ENCODE results near the gene SCYL2.
"Not testable (repeated sequence)": the region's sequence is repeated elsewhere in the genome, so short reads cannot be mapped to it uniquely, and the experiment has no call there.

SCYL2 gene

GRCh38 chr12:100295764-100296555 lies 29.0 kb downstream of the SCYL2 start:
- no peak overlapping the region for H3K27ac ChIP-seq
- TF ChIP-seq CTCF (IDR thresholded peaks at IDR 0.05) = no peak
- no peaks in the 10 kb centered on the region for H3K27me3 ChIP-seq
- H3K36me3 ChIP-seq = peaks cover 46% of the 10 kb centered on the region
- no peak overlapping the region for H3K4me3 ChIP-seq (ENCODE audit: low read depth in 1 of 2, low read length in 1 of 2)
- no peaks in the 10 kb centered on the region for H3K9me3 ChIP-seq
- no peaks in the 10 kb centered on the region for H3K4me1 ChIP-seq (ENCODE audit: control insufficient read depth in 1 of 2, insufficient read depth in 1 of 2, low read depth in 1 of 2, low read length in 1 of 2)

- no peak for TF ChIP-seq CTCF (IDR thresholded peaks at IDR 0.05)
- Histone ChIP-seq H3K36me3 (peaks cover 43% of the 10 kb centered on the region), H3K4me1 (ENCODE audit: control insufficient read depth in 1 of 2, insufficient read depth in 1 of 2, low read depth in 1 of 2, low read length in 1 of 2) (no peaks in the 10 kb centered on the region), H3K4me3 (ENCODE audit: low read depth in 1 of 2, low read length in 1 of 2) (no peak overlapping the region), H3K27ac (no peak overlapping the region), H3K27me3 (no peaks in the 10 kb centered on the region), H3K9me3 (no peaks in the 10 kb centered on the region)
These were observed 35.1 kb downstream of the SCYL2 start for GRCh38 chr12:100302081-100302480.

GRCh38 chr12:100303831-100304230 lies 36.9 kb downstream of the SCYL2 start:
- Histone ChIP-seq H3K27me3 (no peaks in the 10 kb centered on the region), H3K4me3 (ENCODE audit: low read depth in 1 of 2, low read length in 1 of 2) (no peak overlapping the region), H3K27ac (no peak overlapping the region), H3K9me3 (no peaks in the 10 kb centered on the region), H3K4me1 (ENCODE audit: control insufficient read depth in 1 of 2, insufficient read depth in 1 of 2, low read depth in 1 of 2, low read length in 1 of 2) (no peaks in the 10 kb centered on the region), H3K36me3 (peaks cover 32% of the 10 kb centered on the region)
- no peak for TF ChIP-seq CTCF (IDR thresholded peaks at IDR 0.05)

- not testable (repeated sequence) for H3K9me3 ChIP-seq; H3K27me3 ChIP-seq; H3K4me1 ChIP-seq (ENCODE audit: control insufficient read depth in 1 of 2, insufficient read depth in 1 of 2, low read depth in 1 of 2, low read length in 1 of 2); H3K27ac ChIP-seq; H3K4me3 ChIP-seq (ENCODE audit: low read depth in 1 of 2, low read length in 1 of 2)
- peaks cover 27% of the 10 kb centered on the region for H3K36me3 ChIP-seq
These were observed 37.4 kb downstream of the SCYL2 start for GRCh38 chr12:100304334-100304733.

GRCh38 chr12:100308138-100308537 lies 41.2 kb downstream of the SCYL2 start:
- H3K4me3 ChIP-seq (ENCODE audit: low read depth in 1 of 2, low read length in 1 of 2); H3K27me3 ChIP-seq; H3K9me3 ChIP-seq; H3K27ac ChIP-seq; H3K4me1 ChIP-seq (ENCODE audit: control insufficient read depth in 1 of 2, insufficient read depth in 1 of 2, low read depth in 1 of 2, low read length in 1 of 2): not testable (repeated sequence)
- peaks cover 43% of the 10 kb centered on the region for H3K36me3 ChIP-seq

- Histone ChIP-seq H3K9me3 (no peaks in the 10 kb centered on the region), H3K27me3 (no peaks in the 10 kb centered on the region), H3K36me3 (peaks cover 62% of the 10 kb centered on the region), H3K4me1 (ENCODE audit: control insufficient read depth in 1 of 2, insufficient read depth in 1 of 2, low read depth in 1 of 2, low read length in 1 of 2) (no peaks in the 10 kb centered on the region), H3K4me3 (ENCODE audit: low read depth in 1 of 2, low read length in 1 of 2) (no peak overlapping the region), H3K27ac (no peak overlapping the region)
- no peak for TF ChIP-seq CTCF (IDR thresholded peaks at IDR 0.05)
These were observed 44.3 kb downstream of the SCYL2 start for GRCh38 chr12:100311317-100311716.

All from neutrophil (primary cell).